Ammon's horn (tissue), 1 donor: ENCODE measurements around the gene GGA3.
"Not testable (repeated sequence)": the region's sequence is repeated elsewhere in the genome, so short reads cannot be mapped to it uniquely, and the experiment has no call there.

Experiments used
- DNase-seq: peaks from one replicate; pipeline ENCODE4 v3.0.0-alpha.2; 2016; ENCODE audit warnings: low spot score

GGA3 gene, protein sequence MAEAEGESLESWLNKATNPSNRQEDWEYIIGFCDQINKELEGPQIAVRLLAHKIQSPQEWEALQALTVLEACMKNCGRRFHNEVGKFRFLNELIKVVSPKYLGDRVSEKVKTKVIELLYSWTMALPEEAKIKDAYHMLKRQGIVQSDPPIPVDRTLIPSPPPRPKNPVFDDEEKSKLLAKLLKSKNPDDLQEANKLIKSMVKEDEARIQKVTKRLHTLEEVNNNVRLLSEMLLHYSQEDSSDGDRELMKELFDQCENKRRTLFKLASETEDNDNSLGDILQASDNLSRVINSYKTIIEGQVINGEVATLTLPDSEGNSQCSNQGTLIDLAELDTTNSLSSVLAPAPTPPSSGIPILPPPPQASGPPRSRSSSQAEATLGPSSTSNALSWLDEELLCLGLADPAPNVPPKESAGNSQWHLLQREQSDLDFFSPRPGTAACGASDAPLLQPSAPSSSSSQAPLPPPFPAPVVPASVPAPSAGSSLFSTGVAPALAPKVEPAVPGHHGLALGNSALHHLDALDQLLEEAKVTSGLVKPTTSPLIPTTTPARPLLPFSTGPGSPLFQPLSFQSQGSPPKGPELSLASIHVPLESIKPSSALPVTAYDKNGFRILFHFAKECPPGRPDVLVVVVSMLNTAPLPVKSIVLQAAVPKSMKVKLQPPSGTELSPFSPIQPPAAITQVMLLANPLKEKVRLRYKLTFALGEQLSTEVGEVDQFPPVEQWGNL

GRCh38 chr17:75261336-75262111, at the start of gene GGA3, which contains the start of gene MRPS7:
Gene GGA3, minus strand, starts transcription at chr17:75261606. Its CDS starts 19 bp downstream, at chr17:75261587.
Gene MRPS7, plus strand, starts transcription at chr17:75261879. Its CDS starts 22 bp downstream, at chr17:75261901.
- peak; percentile 95 for DNase-seq

- peak; percentile 37 for DNase-seq
These were observed 47.6 kb upstream of the GGA3 start for GRCh38 chr17:75308732-75309629.

DNA sequence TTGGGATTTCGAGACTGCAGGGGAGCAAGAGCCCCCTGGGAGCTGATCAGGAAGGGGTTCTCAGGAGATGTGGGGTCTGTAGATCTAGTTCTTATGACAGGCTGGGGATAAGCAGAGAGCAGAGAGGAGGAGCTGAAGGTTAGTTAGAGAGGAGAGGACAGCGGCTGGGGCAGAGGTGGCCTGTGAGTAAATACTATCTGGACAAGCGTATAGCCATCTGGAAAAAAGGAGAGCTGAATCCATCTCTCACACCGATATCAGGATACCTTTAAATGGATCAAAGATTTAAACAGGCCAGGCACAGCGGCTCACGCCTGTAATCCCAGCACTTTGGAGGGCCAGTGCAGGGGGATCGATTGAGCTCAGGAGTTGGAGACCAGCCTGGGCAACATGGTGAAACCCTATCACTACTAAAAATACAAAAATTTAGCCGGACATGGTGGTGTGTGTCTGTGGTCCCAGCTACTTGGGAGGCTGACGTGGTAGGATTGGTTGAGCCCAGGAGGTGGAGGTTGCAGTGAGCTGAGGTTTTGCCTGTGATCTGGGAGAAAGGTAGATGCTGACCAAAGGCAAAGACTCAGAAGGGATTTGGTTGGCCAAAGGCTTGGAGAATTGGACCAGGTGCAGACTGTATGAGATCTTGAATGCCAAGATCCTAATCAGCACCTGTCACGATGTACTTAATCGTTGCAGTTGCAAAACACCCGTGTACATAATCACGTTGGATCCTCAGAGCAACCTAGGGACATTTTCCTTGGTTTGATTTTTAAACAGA, 46.7 kb upstream of the GGA3 start:
- DNase-seq: no peak

- no peak for DNase-seq
These were observed 40.2 kb upstream of the GGA3 start for GRCh38 chr17:75301502-75302206.

DNA sequence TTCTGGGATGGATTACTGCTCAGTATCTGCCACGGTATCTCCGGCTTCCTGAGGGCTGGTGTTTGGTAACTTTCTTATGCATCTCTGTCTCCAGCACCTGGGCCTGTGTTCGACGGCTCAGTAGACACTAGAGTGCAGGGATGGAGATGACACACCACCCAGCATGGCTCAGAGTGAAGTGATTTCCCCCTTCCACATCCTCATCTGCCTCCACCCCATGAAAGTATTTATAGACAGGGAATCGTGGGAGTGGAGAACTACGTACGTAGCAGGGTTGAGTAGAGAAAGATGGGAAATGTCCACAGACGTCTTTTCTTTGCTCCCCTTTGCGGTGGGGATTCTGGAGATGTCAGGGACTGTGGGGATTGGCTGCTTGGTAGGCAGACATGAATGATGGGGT, 39.6 kb upstream of the GGA3 start:
- no peak for DNase-seq

DNA sequence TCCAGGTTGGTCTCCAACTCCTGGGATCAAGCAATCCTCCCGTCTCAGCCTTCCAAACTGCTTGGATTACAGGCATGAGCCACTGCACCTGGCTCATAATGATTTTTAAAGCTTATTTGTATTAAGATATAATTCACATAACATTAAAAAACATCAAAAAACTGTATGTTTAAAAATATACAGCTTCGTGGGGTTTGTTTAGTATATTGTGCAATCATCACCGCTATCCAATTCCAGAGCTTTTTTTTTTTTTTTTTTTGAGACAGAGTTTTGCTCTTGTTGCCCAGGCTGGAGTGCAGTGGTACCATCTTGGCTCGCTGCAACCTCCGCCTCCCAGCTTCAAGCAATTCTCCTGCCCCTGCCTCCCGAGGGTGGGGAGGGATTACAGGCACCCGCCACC, 38.9 kb upstream of the GGA3 start:
- no peak for DNase-seq

- peak; percentile 46 for DNase-seq
These were observed 34.1 kb upstream of the GGA3 start for GRCh38 chr17:75295201-75296158.

GRCh38 chr17:75292810-75293448, 31.5 kb upstream of the GGA3 start:
- not testable (repeated sequence) for DNase-seq

GRCh38 chr17:75289832-75290337, 28.5 kb upstream of the GGA3 start:
- DNase-seq: peak; percentile 80

DNA sequence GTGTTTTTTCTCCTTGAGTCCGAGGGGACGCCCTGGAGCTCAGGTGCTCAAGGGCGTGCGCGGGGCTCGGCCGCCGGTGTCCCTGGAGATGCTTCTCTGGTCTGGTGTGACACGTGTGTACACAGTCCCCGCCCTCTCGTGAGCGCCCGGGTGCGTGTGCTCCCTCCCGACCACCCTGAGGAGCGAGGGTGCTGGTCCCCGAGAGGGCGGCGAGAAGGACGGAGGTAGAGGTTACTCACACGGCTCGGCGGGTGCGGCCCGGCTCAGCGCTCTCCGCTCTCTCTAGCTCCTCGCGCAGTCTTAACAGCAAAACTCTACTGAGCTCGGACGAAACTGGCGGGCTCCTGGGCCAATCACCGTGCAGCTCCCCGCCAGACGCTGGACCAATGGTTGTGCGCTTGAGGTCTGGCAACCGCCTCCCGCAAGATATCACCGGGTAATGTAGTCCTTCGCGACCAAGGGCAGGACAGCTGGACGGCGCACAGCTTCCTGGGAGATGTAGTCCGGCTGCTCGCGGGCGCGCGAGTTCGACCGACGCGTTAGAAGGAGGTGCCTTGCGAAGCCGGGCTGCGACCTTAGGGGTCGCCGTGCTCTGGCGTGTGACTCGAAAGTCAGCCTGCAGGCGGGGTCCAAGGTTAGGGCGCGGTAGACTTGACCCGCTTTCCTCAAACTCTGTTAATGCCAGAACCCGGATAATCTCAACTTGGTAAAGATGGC, 27.9 kb upstream of the GGA3 start, which contains the start of gene SLC25A19:
Gene SLC25A19, minus strand, starts transcription at position 319 of the 717 bp plus-strand sequence. CDS start 2,669 bp downstream, outside the sequence.
- peak; percentile 100 for DNase-seq

DNA sequence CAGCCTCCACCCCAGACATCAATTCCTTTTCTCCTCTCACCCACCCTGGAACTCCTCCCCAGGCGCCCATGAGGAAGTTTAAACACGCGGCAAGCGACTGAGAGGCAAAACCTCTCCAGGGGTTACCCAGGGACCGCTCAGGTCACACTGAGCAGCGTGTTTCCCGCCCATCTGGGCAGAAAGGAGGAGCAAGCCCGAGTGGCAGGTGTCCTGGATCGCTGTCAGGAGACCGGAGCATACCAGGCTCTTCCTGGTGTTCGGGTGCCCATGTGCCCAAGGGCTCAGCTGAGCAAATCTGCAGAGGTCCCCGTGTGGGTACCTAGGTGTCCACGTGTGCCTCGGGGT, 27.3 kb upstream of the GGA3 start:
- DNase-seq: no peak

DNA sequence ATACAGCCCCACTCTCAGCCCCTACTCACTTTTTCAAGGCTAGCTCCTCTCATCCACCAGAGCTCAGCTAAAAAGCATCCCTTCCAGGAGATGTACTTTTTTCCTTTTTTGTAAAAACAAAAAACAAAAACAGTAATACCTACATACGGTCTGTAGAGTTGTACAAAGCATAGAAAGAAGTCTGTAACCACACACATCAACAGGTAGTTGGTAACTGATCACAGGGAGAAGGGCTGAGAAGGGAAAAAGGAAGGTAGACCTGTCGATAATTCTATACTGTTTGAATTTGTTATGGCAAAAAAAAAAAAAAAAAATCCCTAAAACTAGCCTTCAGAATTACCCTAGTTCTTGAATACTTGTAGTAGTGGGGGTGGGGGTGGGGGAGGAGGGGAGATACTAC, 27.0 kb upstream of the GGA3 start:
- no peak for DNase-seq

- DNase-seq: no peak
These were observed 25.8 kb upstream of the GGA3 start for GRCh38 chr17:75287221-75287620.

DNA sequence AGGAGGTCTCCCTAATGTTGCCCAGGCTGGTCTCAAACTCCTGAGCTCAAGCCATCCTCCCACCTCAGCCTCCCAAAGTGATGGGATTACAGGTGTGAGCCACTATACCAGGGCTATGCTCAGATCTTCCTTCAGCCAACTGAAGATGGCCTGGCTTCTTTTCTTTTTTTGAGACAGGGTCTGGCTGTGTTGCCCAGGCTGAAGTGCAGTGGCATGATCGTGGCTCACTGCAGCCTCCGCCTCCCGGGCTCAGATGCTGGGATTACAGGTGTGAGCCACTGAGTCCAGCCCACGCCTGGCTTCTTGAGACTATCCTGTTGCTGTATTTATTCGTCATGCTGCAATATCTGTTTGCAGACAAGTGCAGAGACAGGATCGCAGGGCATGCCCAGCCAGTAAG, 23.7 kb upstream of the GGA3 start:
- no peak for DNase-seq

DNA sequence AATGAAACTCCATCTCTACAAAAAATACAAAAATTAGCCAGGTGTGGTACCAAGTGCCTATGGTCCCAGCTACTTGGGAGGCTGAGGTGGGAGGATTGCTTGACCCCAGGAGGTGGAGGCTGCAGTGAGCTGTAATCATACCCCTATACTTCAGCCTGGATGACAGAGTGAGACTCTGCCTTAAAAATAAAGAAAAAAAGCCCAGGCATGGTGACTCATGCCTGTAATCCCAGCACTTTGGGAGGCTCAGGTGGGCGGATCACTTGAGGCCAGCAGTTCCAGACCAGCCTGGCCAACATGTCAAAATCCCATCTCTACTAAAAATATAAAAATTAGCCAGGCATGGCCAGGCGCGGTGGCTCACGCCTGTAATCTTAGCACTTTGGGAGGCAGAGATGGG, 18.8 kb upstream of the GGA3 start:
- DNase-seq: not testable (repeated sequence)

- DNase-seq: no peak
These were observed 16.3 kb upstream of the GGA3 start for GRCh38 chr17:75277664-75278071.

- DNase-seq: no peak
These were observed 12.7 kb upstream of the GGA3 start for GRCh38 chr17:75273977-75274708.
